GM12865 (cell line): Measurements from ENCODE around the gene PTPRS.
A peak's percentile ranks its signal among the peaks of the same experiment; 100 is the strongest.
"Not testable (repeated sequence)": the region's sequence is repeated elsewhere in the genome, so short reads cannot be mapped to it uniquely, and the experiment has no call there.

Experiments
- DNase-seq: peaks from one replicate; pipeline ENCODE4 v3.0.0; 2010; ENCODE audit warnings: low read depth
- H3K4me3 ChIP-seq: 2 replicates; pipeline ENCODE4 v1.5.1; 2011; ENCODE audit warnings: mild to moderate bottlenecking, low read depth, low read length, control low read depth
- TF ChIP-seq, protein P1 (sequence below): IDR thresholded peaks from 2 replicates; pipeline ENCODE4 v1.5.1; 2011; ENCODE audit warnings: low read length, control low read depth, low read depth, inconsistent platforms; ENCODE audit not compliant: insufficient read depth; ENCODE audit errors: missing control alignments

PTPRS gene

DNA sequence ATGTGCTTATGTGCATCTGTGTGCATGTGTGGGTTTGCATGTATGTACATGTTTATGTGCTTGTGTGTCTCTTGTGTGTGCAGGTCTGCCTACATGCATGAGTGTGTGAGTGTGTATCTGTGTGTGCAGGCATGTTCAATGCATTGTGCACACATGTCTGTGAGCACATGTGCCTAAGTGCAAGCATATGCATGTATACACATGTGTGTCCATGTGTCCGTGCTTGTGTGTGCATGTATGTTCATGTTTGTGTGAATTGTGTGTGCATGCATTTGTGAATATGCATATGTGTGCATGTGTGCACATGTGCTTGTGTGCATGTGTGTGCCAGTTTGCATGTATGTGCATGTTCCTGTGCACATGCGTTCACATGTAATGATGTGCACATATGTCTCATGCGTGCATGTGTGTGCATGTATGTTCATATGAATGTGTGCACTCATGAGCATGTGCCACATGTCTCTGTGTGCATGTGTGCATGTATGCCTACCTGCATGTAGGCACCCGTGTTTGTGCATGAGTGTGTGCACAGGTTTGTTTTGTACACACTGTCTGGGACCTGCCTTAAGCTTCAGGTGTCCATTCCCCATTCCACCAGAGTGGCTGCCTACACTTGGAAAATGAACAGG, 32.1 kb upstream of the PTPRS start:
- no peak overlapping the region for H3K4me3 ChIP-seq
- no peak for DNase-seq
- TF ChIP-seq, protein P1, sequence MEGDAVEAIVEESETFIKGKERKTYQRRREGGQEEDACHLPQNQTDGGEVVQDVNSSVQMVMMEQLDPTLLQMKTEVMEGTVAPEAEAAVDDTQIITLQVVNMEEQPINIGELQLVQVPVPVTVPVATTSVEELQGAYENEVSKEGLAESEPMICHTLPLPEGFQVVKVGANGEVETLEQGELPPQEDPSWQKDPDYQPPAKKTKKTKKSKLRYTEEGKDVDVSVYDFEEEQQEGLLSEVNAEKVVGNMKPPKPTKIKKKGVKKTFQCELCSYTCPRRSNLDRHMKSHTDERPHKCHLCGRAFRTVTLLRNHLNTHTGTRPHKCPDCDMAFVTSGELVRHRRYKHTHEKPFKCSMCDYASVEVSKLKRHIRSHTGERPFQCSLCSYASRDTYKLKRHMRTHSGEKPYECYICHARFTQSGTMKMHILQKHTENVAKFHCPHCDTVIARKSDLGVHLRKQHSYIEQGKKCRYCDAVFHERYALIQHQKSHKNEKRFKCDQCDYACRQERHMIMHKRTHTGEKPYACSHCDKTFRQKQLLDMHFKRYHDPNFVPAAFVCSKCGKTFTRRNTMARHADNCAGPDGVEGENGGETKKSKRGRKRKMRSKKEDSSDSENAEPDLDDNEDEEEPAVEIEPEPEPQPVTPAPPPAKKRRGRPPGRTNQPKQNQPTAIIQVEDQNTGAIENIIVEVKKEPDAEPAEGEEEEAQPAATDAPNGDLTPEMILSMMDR = no peak

- TF ChIP-seq, protein P1 = peak; percentile 69
- no peak overlapping the region for H3K4me3 ChIP-seq
- peak; percentile 34 for DNase-seq
Observed at GRCh38 chr19:5369962-5370367, 29.4 kb upstream of the PTPRS start.

DNA sequence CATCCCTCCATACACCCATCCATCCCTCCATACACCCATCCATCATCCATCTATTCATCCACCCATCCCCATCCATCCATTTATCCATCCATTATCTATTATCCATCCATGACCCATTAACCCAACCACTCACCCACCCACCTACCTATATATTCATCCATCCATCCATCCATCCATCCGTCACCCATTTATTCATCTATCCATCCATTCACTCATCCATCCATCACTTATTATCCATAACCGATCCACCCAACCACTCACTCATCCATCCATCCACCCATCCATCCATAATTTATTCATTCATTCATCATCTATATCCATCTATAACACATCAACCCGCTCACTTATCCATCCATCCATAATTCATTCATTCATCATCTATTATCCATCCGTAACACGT, 28.7 kb upstream of the PTPRS start:
- no peak overlapping the region for H3K4me3 ChIP-seq
- DNase-seq = no peak
- TF ChIP-seq, protein P1 = no peak

DNA sequence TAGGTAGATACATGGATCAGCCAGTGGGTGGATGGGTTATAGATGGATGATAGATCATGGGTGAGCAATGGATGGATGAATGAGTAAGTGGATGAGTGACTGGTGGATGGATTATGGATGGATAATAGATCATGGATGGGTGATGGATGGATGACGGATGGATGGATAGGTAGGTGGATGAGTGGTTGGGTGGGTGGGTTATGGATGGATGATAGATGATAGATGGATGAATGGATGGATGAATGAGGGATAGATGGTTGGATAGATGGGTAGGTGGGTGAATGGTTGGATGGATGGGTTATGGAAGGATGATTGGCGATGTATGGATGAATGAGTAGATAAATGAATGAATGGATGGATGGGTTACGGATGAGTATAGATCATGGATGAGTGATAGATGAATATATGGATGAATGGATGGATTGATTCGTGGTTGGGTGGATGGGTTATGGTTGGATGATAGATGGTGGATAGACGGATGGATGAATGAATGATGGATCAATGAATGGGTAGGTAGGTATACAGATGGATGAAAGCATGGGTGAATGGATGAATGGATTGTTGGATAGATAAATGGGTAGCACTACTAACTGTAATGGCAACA, 27.0 kb upstream of the PTPRS start:
- DNase-seq = no peak
- TF ChIP-seq, protein P1 = no peak
- no peak overlapping the region for H3K4me3 ChIP-seq

- TF ChIP-seq, protein P1 = no peak
- H3K4me3 ChIP-seq = no peak overlapping the region
- DNase-seq = no peak
Observed at GRCh38 chr19:5365905-5366304, 25.3 kb upstream of the PTPRS start.

GRCh38 chr19:5364674-5365073, 24.1 kb upstream of the PTPRS start:
- TF ChIP-seq, protein P1 = no peak
- H3K4me3 ChIP-seq = no peak overlapping the region
- no peak for DNase-seq

DNA sequence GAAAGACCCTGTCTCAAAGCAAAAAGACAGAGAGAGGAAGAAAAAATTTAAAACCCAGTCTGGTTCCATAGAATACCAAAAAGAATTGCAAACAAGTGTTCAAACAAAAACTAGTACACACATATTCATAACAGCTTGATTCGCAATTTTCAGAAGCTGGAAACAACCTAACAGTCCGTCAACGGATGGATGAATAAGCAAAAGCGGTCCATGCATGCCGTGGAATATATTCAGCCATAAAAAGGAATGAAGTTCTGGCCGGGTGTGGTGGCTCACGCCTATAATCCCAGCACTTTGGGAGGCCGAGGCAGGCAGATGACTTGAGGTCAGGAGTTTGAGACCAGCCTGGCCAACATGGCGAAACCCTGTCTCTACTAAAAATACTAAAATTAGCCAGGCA, 21.2 kb upstream of the PTPRS start:
- H3K4me3 ChIP-seq = not testable (repeated sequence)

More for the DNA sequence above, 21.2 kb upstream of the PTPRS start:
- DNase-seq = not testable (repeated sequence)
